NCI-H2171 (cell line): ENCODE results near the gene TMTC4.
"Not testable (repeated sequence)": the region's sequence is repeated elsewhere in the genome, so short reads cannot be mapped to it uniquely, and the experiment has no call there.

Experiments
- DNase-seq: peaks from one replicate; lab custom pipeline; 2025; lab: John Stamatoyannopoulos, UW

The TMTC4 gene

GRCh38 chr13:100627120-100627519 lies 47.5 kb downstream of the TMTC4 start:
- DNase-seq, result no peak

GRCh38 chr13:100625447-100625846 lies 49.1 kb downstream of the TMTC4 start:
- DNase-seq, result no peak

DNA sequence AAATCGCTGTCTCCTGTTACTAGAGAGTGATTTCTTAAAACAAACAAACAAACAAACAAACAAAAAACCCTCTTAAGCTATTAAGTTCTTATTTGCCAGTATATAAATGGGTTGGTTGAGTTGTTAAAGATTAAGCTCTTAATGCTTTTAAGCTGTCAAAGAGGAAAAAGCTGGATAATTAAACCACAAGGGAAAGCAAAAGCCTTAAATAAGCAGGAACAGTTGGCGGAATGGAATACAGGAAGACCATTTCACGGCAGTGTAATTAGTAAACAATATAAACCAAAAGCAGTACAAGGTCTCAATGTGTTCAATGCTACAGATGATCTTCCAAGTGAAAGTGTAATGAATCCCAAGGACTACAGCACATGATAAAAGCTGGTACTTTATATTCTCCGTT lies 53.8 kb downstream of the TMTC4 start:
- no peak for DNase-seq

DNA sequence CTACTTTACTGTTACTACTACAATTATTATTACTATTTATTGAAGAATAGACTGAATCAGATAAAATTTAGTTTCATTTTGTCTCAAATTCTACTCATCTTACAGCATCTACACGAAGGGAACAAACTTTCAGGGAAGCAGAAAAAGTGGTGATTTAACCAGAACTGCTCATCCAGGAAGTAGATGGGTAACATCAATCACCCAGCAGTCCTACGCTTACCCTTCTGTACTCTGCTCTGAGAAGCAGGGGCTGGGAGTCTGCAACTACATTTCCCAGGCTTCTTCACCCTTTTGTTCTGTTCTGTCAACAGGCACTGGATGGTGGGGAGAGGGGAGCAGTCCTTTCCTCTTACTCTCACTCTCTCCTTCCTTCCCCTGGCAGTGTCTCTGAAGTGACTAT lies 54.7 kb downstream of the TMTC4 start:
- no peak for DNase-seq

DNA sequence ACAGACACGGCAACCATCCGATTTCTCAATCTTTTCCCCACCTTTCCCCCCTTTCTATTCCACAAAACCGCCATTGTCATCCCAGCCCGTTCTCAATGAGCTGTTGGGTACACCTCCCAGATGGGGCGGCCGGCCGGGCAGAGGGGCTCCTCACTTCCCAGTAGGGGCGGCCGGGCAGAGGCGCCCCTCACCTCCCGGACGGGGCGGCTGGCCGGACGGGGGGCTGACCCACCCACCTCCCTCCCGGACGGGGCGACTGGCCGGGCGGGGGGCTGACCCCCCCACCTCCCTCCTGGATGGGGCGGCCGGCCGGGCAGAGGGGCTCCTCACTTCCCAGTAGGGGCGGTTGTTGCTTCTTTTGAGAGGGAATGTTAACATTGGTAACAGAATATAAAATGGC lies 55.7 kb downstream of the TMTC4 start:
- not testable (repeated sequence) for DNase-seq

- no peak for DNase-seq
Observed at GRCh38 chr13:100613031-100613430, 61.6 kb downstream of the TMTC4 start.

DNA sequence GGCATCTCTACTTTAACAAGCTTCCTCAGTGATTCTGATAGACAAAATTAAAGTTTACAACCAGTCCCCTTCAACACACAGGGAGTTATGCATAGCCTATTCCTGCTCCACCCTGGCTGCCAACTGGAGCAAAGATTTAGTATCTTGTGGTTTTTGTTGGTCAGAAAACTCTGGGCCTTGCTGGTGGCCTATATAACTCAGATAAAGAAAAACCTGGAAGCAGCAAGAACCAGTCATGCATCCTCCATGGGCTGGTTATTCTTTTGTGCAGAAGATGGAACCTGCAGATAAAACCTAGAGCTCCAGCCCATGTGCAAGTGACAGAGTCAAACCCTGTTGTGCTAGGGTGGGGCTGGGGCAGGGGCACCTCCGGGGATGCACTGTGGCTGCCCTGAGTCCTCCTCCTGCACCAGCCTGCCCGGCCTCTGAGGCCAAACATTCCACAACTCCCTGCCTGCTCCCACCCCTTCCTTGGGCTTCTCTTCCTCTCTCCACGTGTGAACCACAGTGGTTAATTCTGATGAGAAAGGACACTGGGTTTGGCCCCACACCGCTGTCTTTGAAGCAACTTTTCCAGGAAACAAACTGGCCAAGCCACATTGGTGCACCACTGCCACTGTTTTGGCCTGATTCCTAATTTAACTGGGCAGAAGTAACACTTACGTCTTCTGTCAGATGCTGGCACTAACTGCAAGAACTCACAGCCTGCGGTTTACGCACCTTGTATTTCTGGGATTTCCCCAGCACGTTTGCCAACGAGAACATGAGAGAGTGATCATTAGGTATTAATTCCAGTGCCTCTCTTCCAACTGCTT lies 62.7 kb downstream of the TMTC4 start:
- DNase-seq, result no peak

DNA sequence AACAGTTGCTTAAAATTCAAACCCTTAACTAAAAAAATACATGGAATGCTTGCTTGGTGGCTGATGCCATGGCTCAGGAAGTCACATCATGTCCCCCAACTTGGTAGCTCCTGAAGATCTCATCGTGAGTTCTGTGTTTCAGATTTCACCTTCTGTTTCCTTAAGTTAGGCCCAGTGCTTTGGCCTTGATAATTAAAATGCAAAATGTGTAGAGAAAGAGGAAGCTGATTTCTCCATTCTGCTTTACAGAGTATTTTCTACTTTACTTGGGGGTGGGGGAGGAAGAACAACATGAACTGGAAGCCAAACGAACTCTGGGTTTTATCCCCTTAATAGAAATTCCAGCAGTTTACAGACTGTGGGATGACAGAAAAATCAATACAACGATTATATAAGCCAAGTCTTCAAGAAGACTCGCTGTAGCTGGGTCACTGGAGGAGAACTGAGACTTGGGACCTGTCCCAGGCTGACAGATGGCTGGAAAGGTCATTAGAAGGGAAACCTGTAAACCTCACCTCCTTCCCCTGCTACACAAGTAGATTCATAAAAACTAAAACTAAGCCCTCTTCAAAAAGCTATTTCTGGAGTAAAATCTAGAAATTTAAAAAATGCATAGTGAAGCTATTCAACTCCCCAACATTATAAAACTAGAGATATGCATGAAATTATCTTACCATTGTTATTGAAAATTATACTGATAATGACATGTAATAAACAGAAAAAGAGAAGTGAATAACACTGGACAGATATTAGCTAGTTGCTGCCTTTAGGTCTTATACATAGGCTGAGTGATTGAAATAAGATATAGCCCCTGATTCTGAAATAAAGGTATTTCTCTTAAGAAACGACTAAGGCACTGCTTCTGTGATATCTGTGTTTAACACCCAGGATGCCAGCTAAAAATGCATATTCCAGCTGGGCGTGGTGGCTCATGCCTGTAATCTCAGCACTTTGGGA lies 63.9 kb downstream of the TMTC4 start:
- DNase-seq, result peak; percentile 22

GRCh38 chr13:100608906-100609305 lies 65.7 kb downstream of the TMTC4 start:
- DNase-seq, result no peak

DNA sequence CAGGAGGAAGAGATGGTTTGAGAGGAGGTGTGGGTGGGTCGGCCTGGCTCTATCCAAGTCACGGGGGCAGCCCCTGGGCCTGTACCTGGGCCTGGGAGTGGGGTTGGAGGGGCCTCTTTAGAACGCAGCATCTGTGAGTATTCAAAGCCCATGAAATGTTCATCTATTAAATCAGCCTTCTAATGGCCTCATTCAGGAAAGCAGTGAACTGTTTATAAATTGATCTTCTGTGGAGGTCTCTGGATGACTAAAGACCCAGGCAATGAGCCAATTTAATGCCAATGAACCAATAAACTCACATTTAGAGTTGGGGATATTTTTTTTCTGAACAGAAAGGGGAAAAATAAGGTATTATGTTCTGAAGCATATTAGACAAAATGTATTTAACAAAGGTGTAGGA lies 66.1 kb downstream of the TMTC4 start:
- no peak for DNase-seq

- DNase-seq, result no peak
Observed at GRCh38 chr13:100604918-100605710, 69.5 kb downstream of the TMTC4 start.

GRCh38 chr13:100602493-100603111 lies 72.0 kb downstream of the TMTC4 start:
- DNase-seq, result no peak

DNA sequence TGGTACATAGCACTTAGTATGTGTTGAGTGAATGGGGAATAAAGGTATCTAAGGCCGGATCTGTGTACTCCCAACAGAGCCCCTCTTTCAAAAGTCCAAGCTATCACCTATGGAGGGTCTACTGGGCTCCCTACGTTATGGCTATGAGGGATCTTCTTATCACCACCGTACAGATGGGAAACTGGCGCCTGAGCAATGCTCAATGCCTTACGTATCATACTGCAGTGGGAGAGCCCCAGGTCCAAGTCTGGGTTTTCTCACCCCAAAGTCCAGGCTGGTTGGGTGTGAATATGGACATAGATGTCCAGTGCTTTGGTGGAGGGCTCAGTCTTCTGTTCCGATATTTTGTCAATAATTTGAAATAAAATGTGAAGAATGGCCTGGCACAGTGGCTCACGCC lies 72.9 kb downstream of the TMTC4 start:
- DNase-seq, result no peak

- no peak for DNase-seq
Observed at GRCh38 chr13:100600915-100601314, 73.7 kb downstream of the TMTC4 start.

- DNase-seq, result no peak
Observed at GRCh38 chr13:100600461-100600860, 74.1 kb downstream of the TMTC4 start.

- no peak for DNase-seq
Observed at GRCh38 chr13:100597253-100597652, 77.3 kb downstream of the TMTC4 start.

GRCh38 chr13:100596516-100596915 lies 78.1 kb downstream of the TMTC4 start:
- no peak for DNase-seq

DNA sequence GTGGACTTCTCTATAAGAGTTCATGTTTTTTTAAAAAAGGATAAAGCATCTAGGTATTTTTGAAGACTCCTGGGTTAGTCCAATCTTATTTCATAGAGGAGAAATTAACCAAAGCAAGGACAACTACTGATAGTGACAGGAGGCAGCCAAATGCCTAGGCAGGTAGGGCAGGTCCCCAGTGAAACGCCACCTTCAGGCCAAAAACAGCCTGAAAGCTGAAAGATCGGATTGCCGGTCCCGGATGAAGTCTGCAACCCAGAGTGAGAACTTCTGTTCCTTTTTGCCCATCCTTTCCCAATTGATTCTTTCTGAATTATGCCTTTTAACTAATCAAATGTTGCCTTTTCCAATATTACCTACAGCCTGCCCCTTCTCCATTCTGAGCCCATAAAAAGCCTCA lies 79.9 kb downstream of the TMTC4 start:
- no peak for DNase-seq

DNA sequence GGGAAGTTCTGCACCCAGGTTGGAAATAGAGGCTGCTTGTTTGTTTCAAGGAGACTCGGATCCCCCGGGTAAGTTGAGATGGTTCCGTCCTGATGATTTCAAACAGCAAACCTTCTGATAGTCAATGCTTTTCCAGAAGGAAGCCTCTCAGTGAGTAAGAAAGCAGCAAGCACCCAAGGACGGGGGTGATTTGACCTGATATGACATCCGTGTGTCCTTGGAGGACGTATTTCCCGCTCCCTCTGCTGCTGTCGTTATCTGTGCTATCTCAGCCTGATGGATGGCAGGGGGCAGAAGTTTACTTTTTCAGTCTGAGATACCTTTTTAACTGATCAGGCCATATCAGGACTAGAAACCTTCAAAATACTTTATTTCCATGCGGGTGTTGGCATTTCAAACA lies 80.3 kb downstream of the TMTC4 start:
- no peak for DNase-seq

- DNase-seq, result no peak
Observed at GRCh38 chr13:100589178-100589725, 85.3 kb downstream of the TMTC4 start.
